GM10248 (cell line): Measurements from ENCODE around the gene BASP1.
"Not testable (repeated sequence)": the region's sequence is repeated elsewhere in the genome, so short reads cannot be mapped to it uniquely, and the experiment has no call there.

Experiments
- CTCF ChIA-PET: fragments of 300-600 bp; sonication (Branson Sonifier 250); formaldehyde crosslinking; extraction: SDS; loops from one replicate; lab custom pipeline; 2021; ENCODE audit warnings: antibody characterized with exemption; lab: Yijun Ruan, JAX
- POLR2A ChIA-PET: fragments of 350-650 bp; sonication (Branson Sonifier 250); formaldehyde crosslinking; extraction: SDS; loops from one replicate; lab custom pipeline; 2020; ENCODE audit warnings: antibody characterized with exemption; lab: Yijun Ruan, JAX
- DNase-seq: peaks from one replicate; pipeline ENCODE4 v3.0.0; 2012; ENCODE audit errors: extremely low spot score
- CTCF ChIP-seq: IDR thresholded peaks from 2 replicates; pipeline ENCODE4 v1.5.1; 2012; ENCODE audit warnings: mild to moderate bottlenecking, low read depth; ENCODE audit errors: extremely low read depth, missing control alignments, control extremely low read depth

The BASP1 gene

DNA sequence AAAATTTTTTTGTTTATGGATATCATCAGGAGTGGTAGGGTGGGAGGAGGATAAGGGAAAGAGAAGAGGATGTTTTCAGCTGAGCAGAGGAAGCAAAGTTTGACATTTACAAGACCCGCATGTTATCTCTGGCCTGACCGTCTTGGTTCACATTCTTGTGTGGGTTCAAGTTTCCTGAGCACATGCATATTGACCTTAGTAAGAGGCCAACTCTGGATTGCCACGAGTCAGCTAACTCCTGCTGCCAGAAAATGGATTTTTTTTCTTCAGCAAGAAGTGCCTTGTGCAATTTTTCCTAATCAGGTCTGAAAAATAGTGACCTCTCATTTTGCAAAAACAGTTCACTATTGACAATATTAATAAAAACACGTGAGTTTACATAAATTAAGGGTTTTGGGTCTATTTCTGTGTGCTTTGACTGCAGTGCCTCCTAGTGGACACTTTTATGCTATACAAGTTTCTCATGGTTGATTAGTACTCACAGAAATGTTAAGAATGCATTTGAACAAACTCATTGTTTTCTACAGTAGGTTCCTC is 27.1 kb upstream of the BASP1 start:
- ChIA-PET CTCF (interaction anchor here (0.7 to 3.9 kb wide), 49 partner anchors 9 to 1193 kb away, joined by 3 to 35 read pairs (median 4); no protein-coding TSS in a partner anchor), POLR2A (no interaction called here)
- TF ChIP-seq CTCF, result peak; percentile 75
- peak; percentile 32 for DNase-seq

DNA sequence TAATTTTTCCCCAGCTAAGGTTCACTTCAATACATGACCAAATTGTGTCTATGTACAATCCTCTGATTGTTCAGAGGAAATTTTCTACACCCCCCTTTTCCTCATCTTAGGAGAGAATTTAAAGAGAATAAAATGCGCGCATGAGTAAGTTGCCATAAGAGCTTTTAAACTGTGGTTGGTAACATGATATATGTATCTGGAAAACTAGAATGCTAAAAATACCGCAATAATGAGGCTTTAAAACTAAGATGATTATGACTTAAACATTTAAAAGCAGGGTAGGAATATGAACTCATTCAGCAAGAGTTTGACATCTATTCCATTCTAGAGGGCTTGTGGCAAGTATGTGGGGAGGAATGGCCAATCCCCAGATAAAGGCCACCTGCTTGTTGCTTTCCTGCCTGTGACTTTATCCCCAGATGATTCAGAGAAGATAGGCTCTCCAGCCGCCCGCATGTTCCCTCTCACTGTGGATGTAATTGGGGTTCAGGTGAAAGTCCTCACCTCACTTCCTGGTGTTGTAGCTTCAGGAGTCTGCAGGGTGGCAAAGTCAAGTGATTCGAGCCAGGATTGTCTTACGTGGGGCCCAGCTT is 26.5 kb upstream of the BASP1 start:
- no peak for DNase-seq
- CTCF ChIA-PET, result interaction anchor here (1.0 to 3.9 kb wide), 30 partner anchors 9 to 1139 kb away, joined by 3 to 35 read pairs (median 4); no protein-coding TSS in a partner anchor
- POLR2A ChIA-PET, result no interaction called here
- TF ChIP-seq CTCF, result no peak

- CTCF ChIA-PET, result interaction anchor here (1.1 to 3.9 kb wide), 13 partner anchors 8 to 1114 kb away, joined by 3 to 35 read pairs (median 8); no protein-coding TSS in a partner anchor
- DNase-seq, POLR2A ChIA-PET: not testable (repeated sequence)
Measured at GRCh38 chr5:17191574-17191973, 25.9 kb upstream of the BASP1 start.

DNA sequence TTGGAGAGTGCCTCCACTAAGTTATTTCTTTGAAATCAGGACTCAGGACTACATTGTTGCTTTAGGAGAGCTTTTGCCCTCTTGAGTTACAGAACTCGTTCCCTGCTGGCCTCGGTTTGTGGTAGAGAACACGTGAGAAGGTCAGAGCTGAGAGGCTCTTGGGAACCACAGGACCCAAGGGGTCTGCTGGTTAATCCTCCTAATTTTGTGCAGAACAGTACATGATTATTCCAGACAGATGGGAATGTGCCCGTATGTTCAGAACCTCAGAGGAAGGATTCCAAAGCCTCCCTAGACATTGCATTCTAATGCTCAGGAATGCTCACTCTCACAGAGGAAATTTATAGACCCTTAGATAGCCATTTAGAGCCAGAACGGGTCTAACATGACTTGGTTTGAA is 25.2 kb upstream of the BASP1 start:
- CTCF ChIA-PET, result interaction anchor here (3.3 to 3.9 kb wide), 4 partner anchors 7 to 23 kb away, joined by 21 to 35 read pairs (median 26); no protein-coding TSS in a partner anchor
- DNase-seq, result no peak
- POLR2A ChIA-PET, result no interaction called here
- TF ChIP-seq CTCF, result no peak

GRCh38 chr5:17196024-17196423 is 21.4 kb upstream of the BASP1 start:
- CTCF ChIA-PET, result interaction anchor here (1.4 to 3.5 kb wide), 2 partner anchors 20 to 218 kb away, joined by 3 to 14 read pairs; partner anchors contain the start of gene BASP1
- DNase-seq, result no peak
- POLR2A ChIA-PET, result no interaction called here
- TF ChIP-seq CTCF, result no peak

GRCh38 chr5:17196697-17197096 is 20.7 kb upstream of the BASP1 start:
- POLR2A ChIA-PET, result no interaction called here
- no peak for TF ChIP-seq CTCF
- CTCF ChIA-PET, result interaction anchor here (3.5 kb wide), 1 partner anchor 19 kb away, joined by 14 read pairs; the partner anchor contains the start of gene BASP1
- no peak for DNase-seq
